HEK293 (cell line): Measurements from ENCODE around the gene ELF3.

Source experiments
- CTCF ChIA-PET: fragments of 350-600 bp; formaldehyde crosslinking; extraction: SDS; loops from one replicate; lab custom pipeline; 2021; ENCODE audit warnings: antibody characterized with exemption; lab: Yijun Ruan, JAX
- POLR2A ChIA-PET: fragments of 300-600 bp; formaldehyde crosslinking; extraction: SDS; loops from one replicate; lab custom pipeline; 2020; ENCODE audit warnings: antibody characterized with exemption, inconsistent platforms; lab: Yijun Ruan, JAX
- H3K27ac ChIP-seq: fragments of 200-500 bp; sonication (Bioruptor generic); 2 replicates; pipeline ENCODE4 v1.5.1; 2014; ENCODE audit warnings: low read depth, low read length, control low read depth, inconsistent platforms; ENCODE audit errors: extremely low read depth
- H3K36me3 ChIP-seq, 2 experiments: fragments of 200-500 bp in 1 of 2; sonication (Bioruptor generic) in 1 of 2; 1 replicate in 1 of 2; 2 replicates in 1 of 2; pipeline ENCODE4 v1.5.1; 2014 to 2017; ENCODE audit warnings: inconsistent platforms in 2 of 2, low read length in 2 of 2; ENCODE audit not compliant: control insufficient read depth in 2 of 2, insufficient read depth in 1 of 2
- H3K4me1 ChIP-seq: fragments of 200-500 bp; sonication (Bioruptor generic); 2 replicates; pipeline ENCODE4 v1.5.1; 2014; ENCODE audit warnings: mild to moderate bottlenecking, low read length, inconsistent platforms; ENCODE audit not compliant: control insufficient read depth, insufficient read depth
- H3K4me3 ChIP-seq: 2 replicates; pipeline ENCODE4 v1.5.1; 2011; ENCODE audit warnings: low read depth, mild to moderate bottlenecking, control low read depth, low read length, moderate library complexity
- H3K9me3 ChIP-seq: fragments of 200-500 bp; sonication (Bioruptor generic); 2 replicates; pipeline ENCODE4 v1.5.1; 2014; ENCODE audit warnings: low read depth, low read length, inconsistent platforms; ENCODE audit not compliant: control insufficient read depth, insufficient read depth
- HOXA7 ChIP-seq: sonication (generic); formaldehyde crosslinking; IDR thresholded peaks from 2 replicates; pipeline ENCODE4 v1.8.1; 2022; ENCODE audit warnings: missing genetic modification reagents, borderline replicate concordance
- MEIS1 ChIP-seq: sonication (generic); formaldehyde crosslinking; IDR thresholded peaks from 2 replicates; pipeline ENCODE4 v1.8.1; 2022; ENCODE audit warnings: missing genetic modification reagents, mild to moderate bottlenecking, borderline replicate concordance
- PRDM10 ChIP-seq: fragments of 450-650 bp; formaldehyde crosslinking; IDR thresholded peaks from 2 replicates; pipeline ENCODE4 v1.5.1; 2016; ENCODE audit warnings: missing biosample characterization, missing genetic modification characterization
- ZBTB1 ChIP-seq: fragments of 450-650 bp; formaldehyde crosslinking; IDR thresholded peaks from 2 replicates; pipeline ENCODE4 v1.5.1; 2016; ENCODE audit warnings: missing biosample characterization, missing genetic modification characterization
- ZNF155 ChIP-seq: fragments of 450-650 bp; formaldehyde crosslinking; IDR thresholded peaks from 2 replicates; pipeline ENCODE4 v1.5.1; 2016; ENCODE audit warnings: missing biosample characterization, missing genetic modification characterization
- ZNF157 ChIP-seq: fragments of 450-650 bp; formaldehyde crosslinking; IDR thresholded peaks from 2 replicates; pipeline ENCODE4 v1.5.1; 2016; ENCODE audit warnings: missing biosample characterization, missing genetic modification characterization
- ZNF184 ChIP-seq: fragments of 450-650 bp; IDR thresholded peaks from 2 replicates; pipeline ENCODE4 v1.5.1; 2018; ENCODE audit warnings: missing biosample characterization, mild to moderate bottlenecking, missing genetic modification characterization
- ZNF214 ChIP-seq: fragments of 450-650 bp; formaldehyde crosslinking; IDR thresholded peaks from 2 replicates; pipeline ENCODE4 v1.5.1; 2017; ENCODE audit warnings: missing biosample characterization, mild to moderate bottlenecking, missing genetic modification characterization, borderline replicate concordance
- ZNF26 ChIP-seq: fragments of 450-650 bp; formaldehyde crosslinking; IDR thresholded peaks from 2 replicates; pipeline ENCODE4 v1.5.1; 2016; ENCODE audit warnings: missing biosample characterization, missing genetic modification characterization
- ZNF37A ChIP-seq: fragments of 450-650 bp; IDR thresholded peaks from 2 replicates; pipeline ENCODE4 v1.5.1; 2018; ENCODE audit warnings: missing biosample characterization, missing genetic modification characterization
- ZNF416 ChIP-seq: fragments of 450-650 bp; formaldehyde crosslinking; IDR thresholded peaks from 2 replicates; pipeline ENCODE4 v1.5.1; 2016; ENCODE audit warnings: missing biosample characterization, missing genetic modification characterization
- ZNF610 ChIP-seq: fragments of 450-650 bp; formaldehyde crosslinking; IDR thresholded peaks from 2 replicates; pipeline ENCODE4 v1.5.1; 2016; ENCODE audit warnings: missing biosample characterization, missing genetic modification characterization, borderline replicate concordance
- ZNF623 ChIP-seq: fragments of 450-650 bp; formaldehyde crosslinking; IDR thresholded peaks from 2 replicates; pipeline ENCODE4 v1.5.1; 2016; ENCODE audit warnings: missing biosample characterization, missing genetic modification characterization
- ZNF654 ChIP-seq: fragments of 450-650 bp; formaldehyde crosslinking; IDR thresholded peaks from 2 replicates; pipeline ENCODE4 v1.5.1; 2016; ENCODE audit warnings: low read depth, missing biosample characterization, missing genetic modification characterization
- ZNF701 ChIP-seq: fragments of 450-650 bp; formaldehyde crosslinking; IDR thresholded peaks from 2 replicates; pipeline ENCODE4 v1.5.1; 2016; ENCODE audit warnings: missing biosample characterization, missing genetic modification characterization
- ZNF707 ChIP-seq: fragments of 450-650 bp; formaldehyde crosslinking; IDR thresholded peaks from 2 replicates; pipeline ENCODE4 v1.5.1; 2016; ENCODE audit warnings: missing biosample characterization, missing genetic modification characterization
- ZNF777 ChIP-seq: fragments of 450-650 bp; formaldehyde crosslinking; IDR thresholded peaks from 2 replicates; pipeline ENCODE4 v1.5.1; 2017; ENCODE audit warnings: missing biosample characterization, missing genetic modification characterization, borderline replicate concordance
- ZSCAN16 ChIP-seq: fragments of 450-650 bp; formaldehyde crosslinking; IDR thresholded peaks from 2 replicates; pipeline ENCODE4 v1.5.1; 2016; ENCODE audit warnings: missing biosample characterization, missing genetic modification characterization
- ZSCAN4 ChIP-seq: fragments of 450-650 bp; formaldehyde crosslinking; IDR thresholded peaks from 2 replicates; pipeline ENCODE4 v1.5.1; 2017; ENCODE audit warnings: missing biosample characterization, missing genetic modification characterization

The ELF3 gene

GRCh38 chr1:202015662-202015937, 5.2 kb downstream of the ELF3 start:
- ChIA-PET CTCF (interaction anchor here (0.7 to 2.7 kb wide), 5 partner anchors 9 to 119 kb away, joined by 3 to 13 read pairs (median 4); no protein-coding TSS in a partner anchor), POLR2A (interaction anchor here (1.3 kb wide), 1 partner anchor 19 kb away, joined by 3 read pairs; no protein-coding TSS in a partner anchor)
- H3K4me1 ChIP-seq: peaks cover 14% of the 10 kb centered on the region
- H3K4me3 ChIP-seq: no peak overlapping the region
- no peak overlapping the region for H3K27ac ChIP-seq
- TF ChIP-seq ZNF777 (tag by site-specific recombination): no peak
- no peak for TF ChIP-seq ZNF26 (tag by site-specific recombination)
- TF ChIP-seq ZSCAN16 (tag by site-specific recombination): no peak
- peak; percentile 68 for TF ChIP-seq PRDM10 (tag by site-specific recombination)
- no peaks in the 10 kb centered on the region for H3K36me3 ChIP-seq
- no peaks in the 10 kb centered on the region for H3K9me3 ChIP-seq

- H3K9me3 ChIP-seq: no peaks in the 10 kb centered on the region
- CTCF ChIA-PET: interaction anchor here (0.7 to 2.7 kb wide), 4 partner anchors 9 to 120 kb away, joined by 3 to 13 read pairs (median 4); no protein-coding TSS in a partner anchor
- no peak overlapping the region for H3K27ac ChIP-seq
- peaks cover 14% of the 10 kb centered on the region for H3K4me1 ChIP-seq
- TF ChIP-seq ZBTB1 (tag by site-specific recombination): no peak
- TF ChIP-seq ZNF157 (tag by site-specific recombination): no peak
- no peak for TF ChIP-seq ZNF707 (tag by site-specific recombination)
- TF ChIP-seq ZNF214 (tag by site-specific recombination): no peak
- TF ChIP-seq MEIS1 (CRISPR knock-in tag): no peak
- TF ChIP-seq ZNF155: no peak
- TF ChIP-seq ZNF610 (tag by site-specific recombination): no peak
- TF ChIP-seq ZNF654 (tag by site-specific recombination): no peak
- TF ChIP-seq ZNF416 (tag by site-specific recombination): no peak
- no peak for TF ChIP-seq HOXA7 (CRISPR knock-in tag)
- no peak for TF ChIP-seq ZNF701 (tag by site-specific recombination)
- TF ChIP-seq ZSCAN4 (tag by site-specific recombination): no peak
- TF ChIP-seq ZNF184 (tag by site-specific recombination): no peak
- TF ChIP-seq ZNF623 (tag by site-specific recombination): no peak
- no peak for TF ChIP-seq ZNF37A (tag by site-specific recombination)
- TF ChIP-seq, all 188 proteins: peak for 0
- Histone ChIP-seq H3K4me3 (no peak overlapping the region), H3K36me3 (no peaks in the 10 kb centered on the region)
- POLR2A ChIA-PET: interaction anchor here (0.6 to 2.2 kb wide), 4 partner anchors 15 to 179 kb away, joined by 3 to 5 read pairs (median 4); no protein-coding TSS in a partner anchor
These were observed 5.8 kb downstream of the ELF3 start for GRCh38 chr1:202016022-202016810.
